Glutamatergic neuron (in vitro differentiated cells): ENCODE data around the gene FAM83E. TPM values are rescaled to one million over a fixed set of nuclear protein-coding genes. Genes with fewer than 3 reads are reported as not detected.

ENCODE experiments used
- DNase-seq: peaks from one replicate; pipeline ENCODE4 v3.0.0; 2022
- H3K27ac Mint-ChIP-seq: one replicate; pipeline ENCODE4 v1.8.0; 2020; ENCODE audit warnings: mild to moderate bottlenecking, mixed read lengths, inconsistent platforms; ENCODE audit not compliant: unreplicated experiment
- H3K27me3 Mint-ChIP-seq: one replicate; pipeline ENCODE4 v1.8.0; 2020; ENCODE audit warnings: mild to moderate bottlenecking, moderate library complexity, mixed read lengths, inconsistent platforms; ENCODE audit not compliant: unreplicated experiment
- H3K36me3 Mint-ChIP-seq: one replicate; pipeline ENCODE4 v1.8.0; 2020; ENCODE audit warnings: mild to moderate bottlenecking, mixed read lengths, inconsistent platforms; ENCODE audit not compliant: unreplicated experiment
- H3K4me1 Mint-ChIP-seq: one replicate; pipeline ENCODE4 v1.8.0; 2020; ENCODE audit warnings: mild to moderate bottlenecking, low read depth, mixed read lengths, inconsistent platforms; ENCODE audit not compliant: unreplicated experiment
- H3K4me3 Mint-ChIP-seq: one replicate; pipeline ENCODE4 v1.8.0; 2020; ENCODE audit warnings: mild to moderate bottlenecking, mixed read lengths, inconsistent platforms; ENCODE audit not compliant: unreplicated experiment
- H3K9me3 Mint-ChIP-seq: one replicate; pipeline ENCODE4 v1.8.0; 2020; ENCODE audit warnings: mild to moderate bottlenecking, moderate library complexity, mixed read lengths, inconsistent platforms; ENCODE audit not compliant: unreplicated experiment
- long read RNA-seq: library from polyadenylated mRNA; unstranded; transcript quantifications from one replicate; pipeline ENCODE4 v2.0.0, GENCODE V29; 2020; ENCODE audit not compliant: unreplicated experiment
- total RNA-seq: library from RNA; stranded (reverse); fragmentation: NEBNext Ultra II Directional; extraction: Animal tissue kit (Norgen Biotek cat#: 25700); gene quantifications from one replicate; pipeline ENCODE4 v1.2.1, GENCODE V29; 2021; ENCODE audit not compliant: unreplicated experiment
- TF ChIP-seq, protein P1 (sequence below): fragments of 200-600 bp; sonication (generic); IDR thresholded peaks from one replicate; pipeline ENCODE4 v1.5.0; 2021; ENCODE audit not compliant: partially characterized antibody, unreplicated experiment

Gene FAM83E
- 1.5 TPM for total RNA-seq
- long read RNA-seq: 0 reads

DNA sequence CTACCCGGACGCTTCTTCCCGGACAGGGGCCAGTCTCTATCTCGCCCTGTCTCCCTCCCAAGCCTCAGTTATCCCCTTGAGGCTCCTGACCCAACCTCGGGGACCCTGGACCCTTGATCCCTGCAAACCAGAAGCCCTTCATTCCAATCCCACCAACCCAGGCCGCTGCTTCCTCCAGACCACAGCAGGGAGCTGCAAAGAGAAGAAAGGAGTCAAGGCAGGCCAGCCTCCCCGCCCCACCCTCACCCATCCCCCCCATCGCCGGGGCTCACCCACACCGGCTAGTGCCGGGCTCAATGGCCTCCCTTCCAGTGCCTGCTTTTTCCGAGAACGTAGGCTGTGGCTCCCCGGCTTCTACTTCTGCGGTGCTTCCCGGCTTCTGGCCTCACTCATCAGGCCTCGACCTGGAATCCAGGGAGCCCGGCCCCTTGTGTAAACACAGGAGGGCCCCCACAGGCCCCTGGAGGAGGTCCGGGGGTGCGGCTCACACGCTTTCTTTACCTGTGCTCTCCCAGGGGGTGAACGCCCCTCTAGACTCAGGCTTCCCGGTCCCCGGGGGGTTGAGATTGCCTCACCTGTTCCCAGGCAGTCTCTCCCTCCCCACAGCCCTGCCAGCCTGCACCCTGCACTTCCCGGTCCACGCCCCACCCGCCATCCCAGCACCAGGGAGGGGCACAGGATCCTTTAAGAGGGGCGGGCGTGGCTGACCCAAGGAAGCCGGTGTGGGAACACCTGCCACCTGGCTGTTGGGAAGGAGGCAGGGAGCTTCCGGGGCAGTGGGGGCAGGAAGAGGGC lies at the start of gene FAM83E:
Gene FAM83E (minus strand): TSS at position 641 of the 795 bp plus-strand sequence. CDS start 1,704 bp downstream, outside the sequence.
- Mint-ChIP-seq H3K4me3 (peak within 1 kb of the TSS; percentile 42), H3K27me3 (peaks cover 9% of the 10 kb centered on the region), H3K9me3 (peaks cover 7% of the 10 kb centered on the region), H3K4me1 (peaks cover 9% of the 10 kb centered on the region), H3K27ac (peak within 1 kb of the TSS; percentile 77), H3K36me3 (no peaks in the 10 kb centered on the region)
- TF ChIP-seq, protein P1, sequence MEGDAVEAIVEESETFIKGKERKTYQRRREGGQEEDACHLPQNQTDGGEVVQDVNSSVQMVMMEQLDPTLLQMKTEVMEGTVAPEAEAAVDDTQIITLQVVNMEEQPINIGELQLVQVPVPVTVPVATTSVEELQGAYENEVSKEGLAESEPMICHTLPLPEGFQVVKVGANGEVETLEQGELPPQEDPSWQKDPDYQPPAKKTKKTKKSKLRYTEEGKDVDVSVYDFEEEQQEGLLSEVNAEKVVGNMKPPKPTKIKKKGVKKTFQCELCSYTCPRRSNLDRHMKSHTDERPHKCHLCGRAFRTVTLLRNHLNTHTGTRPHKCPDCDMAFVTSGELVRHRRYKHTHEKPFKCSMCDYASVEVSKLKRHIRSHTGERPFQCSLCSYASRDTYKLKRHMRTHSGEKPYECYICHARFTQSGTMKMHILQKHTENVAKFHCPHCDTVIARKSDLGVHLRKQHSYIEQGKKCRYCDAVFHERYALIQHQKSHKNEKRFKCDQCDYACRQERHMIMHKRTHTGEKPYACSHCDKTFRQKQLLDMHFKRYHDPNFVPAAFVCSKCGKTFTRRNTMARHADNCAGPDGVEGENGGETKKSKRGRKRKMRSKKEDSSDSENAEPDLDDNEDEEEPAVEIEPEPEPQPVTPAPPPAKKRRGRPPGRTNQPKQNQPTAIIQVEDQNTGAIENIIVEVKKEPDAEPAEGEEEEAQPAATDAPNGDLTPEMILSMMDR: no peak
- DNase-seq: no peak

DNA sequence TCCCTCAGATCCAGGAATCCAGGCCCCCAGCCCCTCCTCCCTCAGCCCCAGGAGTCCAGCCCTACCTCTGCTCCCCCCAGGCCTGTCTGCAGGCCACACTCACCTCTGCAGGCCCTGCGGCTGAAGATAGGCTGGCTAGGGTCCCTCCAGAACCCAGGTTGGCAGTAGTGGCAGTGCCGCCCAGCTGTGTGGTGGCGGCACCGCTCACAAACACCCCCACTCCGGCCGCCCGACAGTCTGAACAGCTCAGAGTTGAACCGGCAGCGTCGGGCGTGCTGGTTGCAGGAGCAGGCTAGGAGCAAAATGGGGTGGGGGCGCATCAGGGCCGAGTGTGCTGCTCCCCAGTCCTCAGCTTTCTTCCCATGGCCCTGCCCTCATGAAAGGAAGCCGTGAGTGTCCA lies 49.6 kb upstream of the FAM83E start:
- TF ChIP-seq, protein P1: no peak
- no peak for DNase-seq
- H3K36me3 Mint-ChIP-seq: no peaks in the 10 kb centered on the region
- H3K4me3 Mint-ChIP-seq: no peak overlapping the region
- H3K4me1 Mint-ChIP-seq: no peaks in the 10 kb centered on the region
- peaks cover 4% of the 10 kb centered on the region for H3K9me3 Mint-ChIP-seq
- H3K27me3 Mint-ChIP-seq: no peaks in the 10 kb centered on the region
- no peak overlapping the region for H3K27ac Mint-ChIP-seq

DNA sequence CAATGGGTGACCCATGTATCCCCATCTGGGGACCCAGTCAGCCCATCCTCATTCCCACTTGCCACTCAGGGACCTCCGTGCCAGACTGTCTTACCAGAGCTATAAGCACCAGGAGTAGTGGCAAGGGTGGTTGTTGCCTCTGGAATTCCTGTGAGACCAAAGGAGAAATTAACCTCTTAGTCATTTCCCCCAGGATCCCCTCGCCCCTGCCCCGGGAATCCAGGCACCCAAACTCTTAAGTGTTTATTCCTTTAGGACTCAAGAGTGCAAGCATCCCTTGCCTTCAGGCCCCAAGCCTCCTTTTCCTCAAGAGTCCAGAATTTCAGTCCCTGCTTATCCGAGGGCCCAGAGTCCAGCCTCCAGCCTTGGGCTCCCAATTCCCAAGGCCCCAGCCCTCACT lies 48.8 kb upstream of the FAM83E start:
- Mint-ChIP-seq H3K36me3 (no peaks in the 10 kb centered on the region), H3K27ac (no peak overlapping the region), H3K4me1 (no peaks in the 10 kb centered on the region), H3K27me3 (peaks cover 2% of the 10 kb centered on the region), H3K4me3 (no peak overlapping the region), H3K9me3 (peaks cover 2% of the 10 kb centered on the region)
- TF ChIP-seq, protein P1: no peak
- DNase-seq: no peak

DNA sequence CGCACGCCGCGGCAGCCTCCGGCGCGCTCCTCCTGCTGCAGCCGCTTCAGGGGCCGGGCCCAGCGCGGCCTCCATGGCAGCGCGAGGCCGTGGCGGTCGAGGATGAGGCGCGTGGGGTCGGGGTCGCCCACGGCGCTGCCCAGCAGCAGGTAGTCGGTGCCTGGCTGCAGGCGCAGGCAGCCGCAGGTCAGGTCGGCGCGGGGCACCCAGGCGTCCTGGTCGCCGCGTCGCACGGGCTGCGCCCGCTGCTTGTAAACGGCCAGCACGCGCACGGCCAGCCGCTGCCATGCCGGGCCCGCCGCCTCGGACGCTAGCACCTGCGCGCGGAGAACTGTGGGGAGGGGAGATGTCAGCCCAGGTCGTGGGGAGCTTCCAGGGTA lies 46.8 kb upstream of the FAM83E start:
- H3K4me1 Mint-ChIP-seq: peaks cover 1% of the 10 kb centered on the region
- peaks cover 2% of the 10 kb centered on the region for H3K27me3 Mint-ChIP-seq
- H3K4me3 Mint-ChIP-seq: no peak overlapping the region
- no peak for DNase-seq
- no peak overlapping the region for H3K27ac Mint-ChIP-seq
- H3K9me3 Mint-ChIP-seq: no peaks in the 10 kb centered on the region
- no peaks in the 10 kb centered on the region for H3K36me3 Mint-ChIP-seq
- TF ChIP-seq, protein P1: no peak
